Brain microvascular endothelial cell (primary cell): ENCODE measurements around the gene TCP11.

Experiments used
- DNase-seq: peaks from one replicate; pipeline ENCODE4 v3.0.0-alpha.2; 2020
- H3K27ac ChIP-seq: fragments of 250-450 bp; sonication (Bioruptor Pico); 2 replicates; pipeline ENCODE4 v1.5.1; 2020; ENCODE audit warnings: mild to moderate bottlenecking, moderate library complexity
- H3K27me3 ChIP-seq: fragments of 250-450 bp; sonication (Bioruptor Pico); replicated peaks from 2 replicates; pipeline ENCODE4 v1.5.1; 2020; ENCODE audit warnings: mild to moderate bottlenecking
- H3K36me3 ChIP-seq: fragments of 250-450 bp; sonication (Bioruptor Pico); replicated peaks from 2 replicates; pipeline ENCODE4 v1.5.1; 2020; ENCODE audit warnings: mild to moderate bottlenecking
- H3K4me3 ChIP-seq: 2 replicates; pipeline ENCODE4 v1.5.1; 2011; ENCODE audit warnings: low read depth, mild to moderate bottlenecking, control low read depth, low read length, moderate library complexity
- CTCF ChIP-seq: IDR thresholded peaks from 2 replicates; pipeline ENCODE4 v1.5.1; 2011; ENCODE audit warnings: low read depth, mild to moderate bottlenecking, moderate library complexity, low read length, control low read depth, inconsistent platforms; ENCODE audit errors: missing control alignments
- in situ Hi-C: cut with HindIII; loops from 2 replicates; pipeline ENCODE4 v1.10.0; 2017; ENCODE audit warnings: low sequenced_read_pairs, low pct_ligation_motif_present

TCP11 gene

GRCh38 chr6:35092362-35093117 lies 48.6 kb downstream of the TCP11 start:
- DNase-seq: peak; percentile 52
- Histone ChIP-seq H3K27me3 (no peaks in the 10 kb centered on the region), H3K36me3 (no peaks in the 10 kb centered on the region), H3K4me3 (no peak overlapping the region), H3K27ac (no peak overlapping the region)
- in situ Hi-C loops: no loop called here
- TF ChIP-seq CTCF: no peak

GRCh38 chr6:35091346-35092083 lies 49.6 kb downstream of the TCP11 start:
- no peak overlapping the region for H3K4me3 ChIP-seq
- H3K36me3 ChIP-seq: no peaks in the 10 kb centered on the region
- no peak overlapping the region for H3K27ac ChIP-seq
- DNase-seq: no peak
- H3K27me3 ChIP-seq: no peaks in the 10 kb centered on the region
- TF ChIP-seq CTCF: no peak
- in situ Hi-C loops: no loop called here

- no peak for DNase-seq
- Histone ChIP-seq H3K4me3 (no peak overlapping the region), H3K36me3 (no peaks in the 10 kb centered on the region), H3K27ac (no peak overlapping the region), H3K27me3 (no peaks in the 10 kb centered on the region)
- no peak for TF ChIP-seq CTCF
- in situ Hi-C loops: no loop called here
Measured at GRCh38 chr6:35090734-35091133, 50.4 kb downstream of the TCP11 start.

- Histone ChIP-seq H3K36me3 (no peaks in the 10 kb centered on the region), H3K27ac (no peak overlapping the region), H3K4me3 (no peak overlapping the region), H3K27me3 (no peaks in the 10 kb centered on the region)
- TF ChIP-seq CTCF: no peak
- in situ Hi-C loops: no loop called here
- DNase-seq: peak; percentile 51
Measured at GRCh38 chr6:35089935-35090505, 51.1 kb downstream of the TCP11 start.

- H3K27ac ChIP-seq: no peak overlapping the region
- no peak for DNase-seq
- no peaks in the 10 kb centered on the region for H3K36me3 ChIP-seq
- no peaks in the 10 kb centered on the region for H3K27me3 ChIP-seq
- H3K4me3 ChIP-seq: no peak overlapping the region
- in situ Hi-C loops: no loop called here
- no peak for TF ChIP-seq CTCF
Measured at GRCh38 chr6:35089216-35089934, 51.8 kb downstream of the TCP11 start.
